Measurements from ENCODE around the gene GPHN. TPM values are rescaled to one million over a fixed set of nuclear protein-coding genes. Genes with fewer than 3 reads are reported as not detected.
A peak's percentile ranks its signal among the peaks of the same experiment; 100 is the strongest.
"Not testable (repeated sequence)": the region's sequence is repeated elsewhere in the genome, so short reads cannot be mapped to it uniquely, and the experiment has no call there.

Gene GPHN
- total RNA-seq, 2 donors from 2014 or later, result 18.6 to 20.1 TPM

- Mint-ChIP-seq H3K36me3 (no peaks in the 10 kb centered on the region), H3K4me1 (ENCODE audit: low read depth in 2 of 2) (no peaks in the 10 kb centered on the region), H3K4me3 (no peak overlapping the region), H3K27ac (no peak overlapping the region), H3K9me3 (no peaks in the 10 kb centered on the region), H3K27me3 (peaks cover 5 to 14% of the 10 kb centered on the region in 2 donors)
- DNase-seq (ENCODE audit: low spot score), result no peak
- no peak for ATAC-seq
Measured at GRCh38 chr14:66490143-66491111, 17.5 kb upstream of the GPHN start.

DNA sequence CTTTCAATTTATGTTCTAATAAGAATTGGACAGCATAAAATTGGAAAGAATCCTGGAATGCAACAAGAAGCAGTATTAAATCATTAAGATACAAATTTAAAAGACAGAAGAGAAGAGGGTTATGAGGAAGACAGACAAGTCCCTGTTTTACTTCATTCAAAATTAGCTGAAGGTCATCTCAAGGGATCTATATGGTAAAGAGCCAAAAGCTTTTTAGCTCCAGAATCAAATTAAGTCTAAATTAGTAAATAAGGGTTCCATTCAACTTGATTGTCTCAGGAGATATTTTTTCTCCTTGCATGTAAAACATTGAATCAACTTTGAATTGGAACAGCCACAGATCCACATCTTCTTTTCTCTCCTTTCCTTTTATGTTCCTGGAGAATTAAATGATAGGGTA, 14.2 kb upstream of the GPHN start:
- no peak for DNase-seq (ENCODE audit: low spot score)
- Mint-ChIP-seq H3K27me3 (peaks cover 8 to 20% of the 10 kb centered on the region in 2 donors), H3K9me3 (no peaks in the 10 kb centered on the region), H3K4me1 (ENCODE audit: low read depth in 2 of 2) (peaks cover 0 to 6% of the 10 kb centered on the region in 2 donors), H3K4me3 (no peak overlapping the region), H3K36me3 (no peaks in the 10 kb centered on the region), H3K27ac (no peak overlapping the region)
- no peak for ATAC-seq

DNA sequence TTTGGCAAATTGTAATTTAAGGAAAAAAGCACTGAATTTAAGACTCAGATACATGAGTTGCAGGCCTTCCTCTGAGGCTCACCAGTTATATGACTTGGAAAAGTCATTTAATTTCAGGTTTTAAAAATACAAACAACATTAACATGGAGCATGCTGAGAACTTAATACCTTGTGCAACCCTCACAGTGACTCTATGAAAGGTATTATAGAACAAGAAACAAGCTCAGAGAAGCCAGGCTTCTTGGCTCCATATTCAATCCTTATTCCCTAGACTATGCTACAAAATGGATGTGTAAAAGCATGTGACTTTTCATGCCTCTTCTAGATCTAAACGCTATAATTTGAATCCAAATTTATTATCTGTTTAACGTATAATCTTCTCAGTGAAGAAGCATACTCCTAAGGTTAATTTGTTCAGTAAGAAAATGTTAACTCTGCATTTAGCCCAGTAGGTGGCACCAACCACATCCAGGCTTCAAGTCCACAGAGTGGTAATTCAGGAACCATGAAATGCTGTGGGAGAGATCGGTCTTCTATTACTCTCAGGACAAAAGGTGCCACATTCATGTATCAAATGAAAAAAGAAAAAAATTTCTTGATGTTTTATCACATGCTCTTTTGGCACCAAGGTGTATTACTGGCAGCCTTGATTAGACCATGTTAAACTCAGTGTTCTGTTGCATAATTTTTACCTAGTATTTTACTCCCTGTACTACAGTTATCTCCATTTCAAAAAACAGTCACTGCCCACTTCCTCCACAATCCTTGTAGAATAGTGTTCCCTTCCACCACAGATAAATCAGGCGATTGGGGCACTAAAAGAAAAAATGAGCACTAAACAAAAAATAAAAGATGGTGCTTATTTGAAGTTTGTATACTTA, 12.5 kb upstream of the GPHN start:
- Mint-ChIP-seq H3K9me3 (no peaks in the 10 kb centered on the region), H3K4me1 (ENCODE audit: low read depth in 2 of 2) (peaks cover 0 to 6% of the 10 kb centered on the region in 2 donors), H3K27me3 (peaks cover 3 to 8% of the 10 kb centered on the region in 2 donors), H3K36me3 (no peaks in the 10 kb centered on the region), H3K4me3 (no peak overlapping the region), H3K27ac (no peak overlapping the region)
- ATAC-seq, result peak in 1 of 2 donors; percentile 71
- DNase-seq (ENCODE audit: low spot score), result no peak

- Mint-ChIP-seq H3K36me3 (no peaks in the 10 kb centered on the region), H3K27ac (no peak overlapping the region), H3K4me3 (no peak overlapping the region), H3K4me1 (ENCODE audit: low read depth in 2 of 2) (peaks cover 0 to 6% of the 10 kb centered on the region in 2 donors), H3K27me3 (peaks cover 3 to 8% of the 10 kb centered on the region in 2 donors), H3K9me3 (no peaks in the 10 kb centered on the region)
- DNase-seq (ENCODE audit: low spot score) (no peak), ATAC-seq (no peak)
Measured at GRCh38 chr14:66496188-66496807, 11.6 kb upstream of the GPHN start.

- no peak overlapping the region for H3K4me3 Mint-ChIP-seq
- H3K4me1 Mint-ChIP-seq (ENCODE audit: low read depth in 2 of 2), result peaks cover 0 to 6% of the 10 kb centered on the region in 2 donors
- ATAC-seq (no peak), DNase-seq (ENCODE audit: low spot score) (no peak)
- peaks cover 5 to 8% of the 10 kb centered on the region in 2 donors for H3K27me3 Mint-ChIP-seq
- no peak overlapping the region for H3K27ac Mint-ChIP-seq
- no peaks in the 10 kb centered on the region for H3K9me3 Mint-ChIP-seq
- no peaks in the 10 kb centered on the region for H3K36me3 Mint-ChIP-seq
Measured at GRCh38 chr14:66496911-66497310, 11.0 kb upstream of the GPHN start.

DNA sequence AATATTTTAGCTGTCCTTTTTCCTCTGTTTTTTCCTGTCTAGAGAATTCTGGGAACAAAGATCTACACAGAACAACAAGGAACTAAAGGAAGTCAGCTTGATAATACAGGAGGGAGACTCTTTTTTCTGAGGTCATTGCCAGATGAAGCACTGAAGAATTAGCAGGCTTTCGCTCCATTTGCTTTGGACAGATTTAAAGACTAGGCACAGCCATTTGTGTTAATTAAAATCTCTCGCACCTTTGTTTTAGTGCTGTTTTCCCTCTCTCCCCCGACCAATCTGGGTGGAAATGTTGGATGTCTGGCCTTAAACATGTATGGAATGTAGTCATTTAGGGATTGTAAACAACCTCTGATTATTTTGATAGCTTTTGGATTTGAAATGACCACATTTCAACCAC, 9.6 kb upstream of the GPHN start:
- ATAC-seq, result no peak
- Mint-ChIP-seq H3K9me3 (no peaks in the 10 kb centered on the region), H3K4me1 (ENCODE audit: low read depth in 2 of 2) (peaks cover 0 to 6% of the 10 kb centered on the region in 2 donors), H3K27me3 (peaks cover 5 to 18% of the 10 kb centered on the region in 2 donors), H3K27ac (no peak overlapping the region), H3K4me3 (no peak overlapping the region), H3K36me3 (no peaks in the 10 kb centered on the region)
- no peak for DNase-seq (ENCODE audit: low spot score)

GRCh38 chr14:66501592-66501991, 6.4 kb upstream of the GPHN start:
- no peak overlapping the region for H3K4me3 Mint-ChIP-seq

DNA sequence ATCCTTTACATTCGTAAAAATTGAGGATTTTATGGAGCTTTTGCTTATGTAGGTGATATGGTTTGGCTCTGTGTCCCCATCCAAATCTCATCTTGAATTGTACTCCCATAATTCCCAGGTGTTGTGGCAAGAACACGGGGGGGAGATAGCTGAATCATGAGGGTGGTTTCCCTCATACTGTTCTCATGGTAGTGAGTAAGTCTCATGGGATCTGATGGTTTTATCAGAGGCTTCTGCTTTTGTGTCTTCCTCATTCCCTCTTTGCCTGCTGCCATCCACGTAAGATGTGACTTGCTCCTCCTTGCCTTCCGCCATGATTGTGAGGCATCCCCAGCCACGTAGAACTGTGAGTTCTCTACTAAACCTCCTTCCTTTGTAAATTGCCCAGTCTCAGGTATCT, 5.1 kb upstream of the GPHN start:
- H3K27ac Mint-ChIP-seq; H3K9me3 Mint-ChIP-seq; H3K4me3 Mint-ChIP-seq; H3K36me3 Mint-ChIP-seq; DNase-seq (ENCODE audit: low spot score); ATAC-seq; H3K4me1 Mint-ChIP-seq (ENCODE audit: low read depth in 2 of 2): not testable (repeated sequence)
- peaks cover 2 to 12% of the 10 kb centered on the region in 2 donors for H3K27me3 Mint-ChIP-seq

More at GRCh38 chr14:66501592-66501991, 6.4 kb upstream of the GPHN start:
- no peak for DNase-seq (ENCODE audit: low spot score)
- no peak for ATAC-seq
- Mint-ChIP-seq H3K27me3 (peaks cover 5 to 18% of the 10 kb centered on the region in 2 donors), H3K36me3 (no peaks in the 10 kb centered on the region), H3K4me1 (ENCODE audit: low read depth in 2 of 2) (peaks cover 0 to 6% of the 10 kb centered on the region in 2 donors), H3K27ac (no peak overlapping the region), H3K9me3 (no peaks in the 10 kb centered on the region)

DNA sequence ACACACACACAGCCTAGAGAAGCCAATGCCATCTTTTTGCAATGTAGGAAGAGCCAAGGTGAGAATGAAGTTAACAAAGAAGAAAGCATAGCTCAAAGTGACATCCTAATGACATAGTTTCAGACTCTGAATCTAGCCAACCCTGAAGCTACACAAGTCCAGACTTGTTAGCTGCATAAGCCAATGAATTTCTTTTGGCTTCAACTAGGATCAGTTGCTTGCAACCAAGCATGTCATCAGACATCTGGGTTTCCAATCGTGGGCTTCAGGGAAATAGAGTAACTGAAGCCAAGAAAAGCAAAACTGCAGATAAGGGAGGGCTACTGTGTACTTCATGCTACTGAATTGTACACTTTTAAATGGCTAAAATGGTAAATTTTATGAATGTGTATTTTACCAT, 4.4 kb upstream of the GPHN start:
- no peak for DNase-seq (ENCODE audit: low spot score)
- H3K27ac Mint-ChIP-seq, result no peak overlapping the region
- no peak for ATAC-seq
- H3K36me3 Mint-ChIP-seq, result no peaks in the 10 kb centered on the region
- peaks cover 2 to 6% of the 10 kb centered on the region in 2 donors for H3K4me1 Mint-ChIP-seq (ENCODE audit: low read depth in 2 of 2)
- H3K9me3 Mint-ChIP-seq, result no peaks in the 10 kb centered on the region
- peaks cover 2 to 10% of the 10 kb centered on the region in 2 donors for H3K27me3 Mint-ChIP-seq
- no peak overlapping the region for H3K4me3 Mint-ChIP-seq

- ATAC-seq (peak; percentile 42 to 50), DNase-seq (ENCODE audit: low spot score) (no peak)
- H3K4me3 Mint-ChIP-seq, result peak overlapping the region; percentile 96
- H3K4me1 Mint-ChIP-seq (ENCODE audit: low read depth in 2 of 2), result peaks cover 7 to 25% of the 10 kb centered on the region in 2 donors
- peaks cover 12 to 32% of the 10 kb centered on the region in 2 donors for H3K27me3 Mint-ChIP-seq
- no peaks in the 10 kb centered on the region for H3K9me3 Mint-ChIP-seq
- H3K27ac Mint-ChIP-seq, result peak overlapping the region; percentile 78 to 86
- H3K36me3 Mint-ChIP-seq, result no peaks in the 10 kb centered on the region
Measured at GRCh38 chr14:66507181-66507721, 696 bp upstream of the GPHN start.

DNA sequence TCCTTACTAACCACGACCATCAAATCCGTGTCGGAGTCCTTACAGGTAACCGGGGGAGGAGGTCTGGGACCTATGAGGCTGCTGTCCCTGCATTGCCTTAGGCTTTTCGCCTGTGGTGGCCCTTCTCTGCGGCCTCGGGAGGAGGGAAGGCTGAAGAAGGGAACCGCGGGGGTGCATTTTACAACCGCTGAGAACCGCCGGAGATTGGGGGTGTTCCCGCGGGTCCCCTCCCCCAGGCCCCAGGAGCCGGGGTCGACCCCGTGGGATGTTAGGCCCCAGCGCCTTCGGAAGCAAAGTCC, 549 bp downstream of the GPHN start:
- Mint-ChIP-seq H3K4me1 (ENCODE audit: low read depth in 2 of 2) (peaks cover 7 to 25% of the 10 kb centered on the region in 2 donors), H3K27ac (peak overlapping the region; percentile 78 to 86), H3K36me3 (no peaks in the 10 kb centered on the region), H3K9me3 (no peaks in the 10 kb centered on the region), H3K27me3 (peaks cover 14 to 26% of the 10 kb centered on the region in 2 donors), H3K4me3 (peak overlapping the region; percentile 96)
- ATAC-seq (no peak), DNase-seq (ENCODE audit: low spot score) (no peak)

DNA sequence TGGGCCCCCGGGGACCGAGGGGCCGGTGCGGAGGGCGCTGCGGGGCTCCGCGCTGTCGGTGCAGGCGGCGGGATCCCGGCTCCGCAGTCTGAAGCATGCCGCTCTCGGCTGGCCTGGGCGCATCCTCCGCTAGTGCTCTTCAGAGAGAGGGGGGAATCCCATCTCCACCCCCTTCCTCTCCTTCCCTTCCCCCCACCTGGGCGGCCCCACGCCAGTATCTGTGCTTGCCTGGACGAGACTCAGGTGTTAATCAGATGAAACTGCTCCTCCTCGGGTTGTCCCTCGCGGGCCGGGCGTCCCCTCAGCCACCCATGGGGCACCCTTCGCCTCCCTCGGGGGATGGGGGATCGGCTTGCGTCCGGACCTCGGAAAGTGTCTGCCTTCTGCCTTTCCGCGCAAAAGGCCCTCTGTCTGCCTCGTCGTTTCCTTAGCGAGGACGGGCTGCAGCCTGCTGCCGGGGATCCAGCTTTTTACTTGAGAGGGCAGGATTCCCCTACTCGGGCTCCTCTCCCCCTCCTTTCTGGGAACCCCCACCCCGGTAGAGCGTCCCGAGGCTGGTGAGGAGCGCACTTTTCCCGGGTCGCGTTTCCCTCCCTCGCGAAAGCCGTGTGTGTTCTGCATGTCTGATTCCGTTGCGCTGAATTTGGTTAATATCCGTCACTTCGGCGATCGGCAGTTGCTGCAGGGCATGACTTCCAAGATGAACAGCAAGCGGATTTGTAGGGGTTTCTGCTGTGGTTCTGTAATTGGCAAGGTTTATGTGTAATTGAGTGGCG, 1.1 kb downstream of the GPHN start:
- Mint-ChIP-seq H3K4me1 (ENCODE audit: low read depth in 2 of 2) (peaks cover 7 to 25% of the 10 kb centered on the region in 2 donors), H3K27ac (peak overlapping the region in 1 of 2 donors; percentile 67), H3K4me3 (peak overlapping the region; percentile 96), H3K36me3 (no peaks in the 10 kb centered on the region), H3K27me3 (peaks cover 14 to 26% of the 10 kb centered on the region in 2 donors), H3K9me3 (no peaks in the 10 kb centered on the region)
- DNase-seq (ENCODE audit: low spot score) (peak; percentile 75), ATAC-seq (peak; percentile 22 to 43)
